ENCODE data around the gene TOM1. TPM values are rescaled to one million over a fixed set of nuclear protein-coding genes. Genes with fewer than 3 reads are reported as not detected.
A peak's percentile ranks its signal among the peaks of the same experiment; 100 is the strongest.

Gene TOM1
- total RNA-seq, 2 experiments from 2014 or later: 211 to 219 TPM

DNA sequence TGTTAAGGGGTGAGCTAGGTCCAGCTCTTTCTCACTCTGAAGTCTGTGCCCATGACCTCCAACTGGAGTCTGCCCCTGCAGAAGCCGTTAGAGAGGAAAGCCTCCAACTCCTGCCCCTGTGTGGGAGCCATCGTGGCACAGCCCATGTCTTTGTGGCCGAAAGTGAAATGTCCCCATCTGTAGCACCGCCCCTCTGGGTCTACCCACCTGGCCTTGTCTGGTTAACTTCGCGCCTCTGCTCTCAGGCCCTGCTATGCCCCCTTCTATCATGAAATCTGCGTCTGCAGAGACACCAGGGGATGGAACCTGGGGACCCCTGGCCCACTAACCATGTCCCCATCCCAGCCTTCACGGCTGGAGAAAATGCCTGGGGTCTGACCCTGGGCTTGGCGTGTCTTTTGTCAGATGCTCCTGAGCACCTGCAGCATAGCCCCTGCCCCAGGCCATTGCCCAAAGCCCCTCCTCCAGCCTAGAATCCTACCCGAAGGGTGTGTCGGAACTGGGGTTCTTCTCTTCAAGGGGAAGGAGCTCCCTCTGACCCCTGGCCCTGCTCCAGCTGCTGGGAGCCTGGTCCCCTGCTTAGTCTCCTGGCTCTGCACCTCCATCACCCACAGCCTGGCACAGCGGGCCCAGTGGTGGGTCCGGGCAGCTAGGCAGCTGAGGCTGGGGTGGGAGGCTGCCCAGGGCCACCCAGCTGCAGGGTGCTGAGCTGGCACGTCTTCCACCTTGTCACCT is 45.4 kb downstream of the TOM1 start:
- CTCF ChIA-PET: no interaction called here
- peaks cover 57% of the 10 kb centered on the region for H3K36me3 ChIP-seq (ENCODE audit: insufficient read depth, low read length)
- DNase-seq: no peak

DNA sequence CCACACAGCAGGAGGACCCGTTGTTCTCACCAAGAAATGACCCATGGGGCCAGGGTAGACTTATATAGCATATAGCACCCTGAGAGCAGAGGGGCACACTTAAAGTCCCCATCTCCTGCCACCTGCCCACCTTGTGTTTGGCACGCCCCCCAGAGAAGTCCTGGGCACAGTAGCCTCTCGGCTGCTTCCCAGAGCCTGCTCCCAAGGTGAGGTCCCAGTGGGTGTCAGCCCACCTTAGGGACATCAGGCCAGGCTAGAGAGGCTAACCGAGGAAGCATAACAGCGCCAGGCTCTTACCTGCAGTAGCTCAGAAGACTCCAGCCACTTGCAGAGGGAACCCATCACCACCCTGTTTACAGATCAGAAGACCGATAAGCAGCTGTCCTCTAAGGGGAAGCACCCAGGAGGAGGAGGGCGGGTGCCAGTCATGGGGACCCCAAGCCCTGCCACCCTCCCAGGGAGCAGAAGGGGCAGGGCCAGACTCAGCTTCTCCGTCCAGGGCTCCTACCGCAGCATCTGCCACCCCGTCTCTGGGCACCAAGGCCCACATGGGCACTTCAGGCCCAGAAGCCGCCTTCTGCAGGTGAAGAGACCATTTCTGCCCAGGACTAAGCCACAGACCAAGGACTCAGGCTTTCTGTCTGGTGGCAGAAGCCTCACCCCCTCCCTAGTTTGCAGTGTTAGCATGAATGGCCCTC is 46.3 kb downstream of the TOM1 start:
- DNase-seq (no peak), ATAC-seq (ENCODE audit: poor library complexity) (no peak)
- peak overlapping the region; percentile 15 for H3K4me3 Mint-ChIP-seq
- H3K27ac Mint-ChIP-seq: no peak overlapping the region
- H3K27ac ChIP-seq (ENCODE audit: low read depth in 1 of 2, low read length in 2 of 2): no peak overlapping the region
- H3K4me3 ChIP-seq (ENCODE audit: low read length): no peak overlapping the region
- ChIA-PET CTCF (no interaction called here), POLR2A (no interaction called here)
- H3K9me3 ChIP-seq (ENCODE audit: control insufficient read depth in 1 of 2, insufficient read depth in 1 of 2, low read length in 2 of 2): no peaks in the 10 kb centered on the region
- H3K4me1 Mint-ChIP-seq (ENCODE audit: low read depth): peaks cover 8% of the 10 kb centered on the region
- no peaks in the 10 kb centered on the region for H3K27me3 Mint-ChIP-seq
- H3K27me3 ChIP-seq (ENCODE audit: control insufficient read depth in 1 of 2, insufficient read depth in 2 of 2, low read length in 2 of 2): no peaks in the 10 kb centered on the region
- H3K9me3 Mint-ChIP-seq: no peaks in the 10 kb centered on the region
- peaks cover 8% of the 10 kb centered on the region for H3K4me1 ChIP-seq (ENCODE audit: insufficient read depth, low read length)
- TF ChIP-seq, protein P1, sequence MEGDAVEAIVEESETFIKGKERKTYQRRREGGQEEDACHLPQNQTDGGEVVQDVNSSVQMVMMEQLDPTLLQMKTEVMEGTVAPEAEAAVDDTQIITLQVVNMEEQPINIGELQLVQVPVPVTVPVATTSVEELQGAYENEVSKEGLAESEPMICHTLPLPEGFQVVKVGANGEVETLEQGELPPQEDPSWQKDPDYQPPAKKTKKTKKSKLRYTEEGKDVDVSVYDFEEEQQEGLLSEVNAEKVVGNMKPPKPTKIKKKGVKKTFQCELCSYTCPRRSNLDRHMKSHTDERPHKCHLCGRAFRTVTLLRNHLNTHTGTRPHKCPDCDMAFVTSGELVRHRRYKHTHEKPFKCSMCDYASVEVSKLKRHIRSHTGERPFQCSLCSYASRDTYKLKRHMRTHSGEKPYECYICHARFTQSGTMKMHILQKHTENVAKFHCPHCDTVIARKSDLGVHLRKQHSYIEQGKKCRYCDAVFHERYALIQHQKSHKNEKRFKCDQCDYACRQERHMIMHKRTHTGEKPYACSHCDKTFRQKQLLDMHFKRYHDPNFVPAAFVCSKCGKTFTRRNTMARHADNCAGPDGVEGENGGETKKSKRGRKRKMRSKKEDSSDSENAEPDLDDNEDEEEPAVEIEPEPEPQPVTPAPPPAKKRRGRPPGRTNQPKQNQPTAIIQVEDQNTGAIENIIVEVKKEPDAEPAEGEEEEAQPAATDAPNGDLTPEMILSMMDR (IDR thresholded peaks at IDR 0.05): no peak
- peaks cover 49% of the 10 kb centered on the region for H3K36me3 ChIP-seq (ENCODE audit: insufficient read depth, low read length)
- intact Hi-C loops (cut with DNase I, micrococcal nuclease): no loop called here
- H3K36me3 Mint-ChIP-seq (ENCODE audit: low read depth): peaks cover 25% of the 10 kb centered on the region

More for the DNA sequence above, 45.4 kb downstream of the TOM1 start:
- ATAC-seq (ENCODE audit: poor library complexity): no peak
- no peaks in the 10 kb centered on the region for H3K27me3 Mint-ChIP-seq
- H3K4me3 Mint-ChIP-seq: no peak overlapping the region
- intact Hi-C loops (cut with DNase I, micrococcal nuclease): no loop called here
- H3K9me3 Mint-ChIP-seq: no peaks in the 10 kb centered on the region
- no peak overlapping the region for H3K27ac Mint-ChIP-seq
- TF ChIP-seq, protein P1 (IDR thresholded peaks at IDR 0.05): no peak
- H3K27ac ChIP-seq (ENCODE audit: low read depth in 1 of 2, low read length in 2 of 2): no peak overlapping the region
- POLR2A ChIA-PET: no interaction called here
- no peaks in the 10 kb centered on the region for H3K4me1 Mint-ChIP-seq (ENCODE audit: low read depth)
- H3K9me3 ChIP-seq (ENCODE audit: control insufficient read depth in 1 of 2, insufficient read depth in 1 of 2, low read length in 2 of 2): no peaks in the 10 kb centered on the region
- H3K27me3 ChIP-seq (ENCODE audit: control insufficient read depth in 1 of 2, insufficient read depth in 2 of 2, low read length in 2 of 2): no peaks in the 10 kb centered on the region
- no peaks in the 10 kb centered on the region for H3K4me1 ChIP-seq (ENCODE audit: insufficient read depth, low read length)
- no peak overlapping the region for H3K4me3 ChIP-seq (ENCODE audit: low read length)
- peaks cover 25% of the 10 kb centered on the region for H3K36me3 Mint-ChIP-seq (ENCODE audit: low read depth)

DNA sequence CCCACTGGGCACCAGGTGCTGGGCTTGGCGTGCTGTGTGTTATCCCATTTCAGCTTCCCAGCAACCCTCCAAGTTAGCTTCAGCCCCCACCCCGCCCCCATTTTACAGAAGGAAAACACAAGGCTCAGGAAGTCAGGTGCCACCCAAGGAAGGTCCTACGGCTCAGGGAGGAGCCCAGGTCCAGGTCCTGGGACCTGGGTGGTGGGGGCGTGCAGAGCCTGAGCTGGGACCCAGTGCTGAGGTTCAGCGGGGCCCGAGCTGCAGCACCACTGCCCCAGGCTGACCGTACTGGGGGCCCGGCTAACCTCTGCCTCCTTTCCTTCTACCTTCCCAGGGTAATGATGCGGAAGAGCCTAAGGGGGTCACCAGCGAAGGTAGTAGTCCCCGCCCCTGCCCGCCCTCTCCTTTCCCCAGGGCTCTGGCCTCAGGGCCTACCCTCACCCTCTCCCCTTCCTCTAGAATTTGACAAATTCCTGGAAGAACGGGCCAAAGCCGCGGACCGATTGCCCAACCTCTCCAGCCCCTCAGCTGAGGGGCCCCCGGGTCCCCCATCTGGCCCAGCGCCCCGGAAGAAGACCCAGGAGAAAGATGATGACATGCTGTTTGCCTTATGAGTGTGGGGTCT is 47.0 kb downstream of the TOM1 start:
- ChIA-PET POLR2A (no interaction called here), CTCF (interaction anchor here (0.6 kb wide), 1 partner anchor 93 kb away, joined by 3 read pairs; no protein-coding TSS in a partner anchor)
- no peaks in the 10 kb centered on the region for H3K9me3 Mint-ChIP-seq
- Histone ChIP-seq H3K4me3 (ENCODE audit: low read length) (no peak overlapping the region), H3K27me3 (ENCODE audit: control insufficient read depth in 1 of 2, insufficient read depth in 2 of 2, low read length in 2 of 2) (no peaks in the 10 kb centered on the region), H3K9me3 (ENCODE audit: control insufficient read depth in 1 of 2, insufficient read depth in 1 of 2, low read length in 2 of 2) (no peaks in the 10 kb centered on the region), H3K27ac (ENCODE audit: low read depth in 1 of 2, low read length in 2 of 2) (no peak overlapping the region), H3K36me3 (ENCODE audit: insufficient read depth, low read length) (peaks cover 42% of the 10 kb centered on the region), H3K4me1 (ENCODE audit: insufficient read depth, low read length) (peaks cover 15% of the 10 kb centered on the region)
- TF ChIP-seq, protein P1 (IDR thresholded peaks at IDR 0.05): no peak
- ATAC-seq (ENCODE audit: poor library complexity) (no peak), DNase-seq (no peak)
- H3K36me3 Mint-ChIP-seq (ENCODE audit: low read depth): peaks cover 25% of the 10 kb centered on the region
- peaks cover 15% of the 10 kb centered on the region for H3K4me1 Mint-ChIP-seq (ENCODE audit: low read depth)
- intact Hi-C loops (cut with DNase I, micrococcal nuclease): no loop called here
- H3K4me3 Mint-ChIP-seq: no peak overlapping the region
- H3K27ac Mint-ChIP-seq: no peak overlapping the region
- peaks cover 7% of the 10 kb centered on the region for H3K27me3 Mint-ChIP-seq

Measured in CD4-positive, alpha-beta T cell (primary cell).